ENCODE measurements around the gene NOTUM.

NOTUM gene

GRCh38 chr17:81934850-81935708 is 25.9 kb downstream of the NOTUM start:
- no peak for DNase-seq

GRCh38 chr17:81934098-81934757 is 26.8 kb downstream of the NOTUM start:
- DNase-seq: no peak

DNA sequence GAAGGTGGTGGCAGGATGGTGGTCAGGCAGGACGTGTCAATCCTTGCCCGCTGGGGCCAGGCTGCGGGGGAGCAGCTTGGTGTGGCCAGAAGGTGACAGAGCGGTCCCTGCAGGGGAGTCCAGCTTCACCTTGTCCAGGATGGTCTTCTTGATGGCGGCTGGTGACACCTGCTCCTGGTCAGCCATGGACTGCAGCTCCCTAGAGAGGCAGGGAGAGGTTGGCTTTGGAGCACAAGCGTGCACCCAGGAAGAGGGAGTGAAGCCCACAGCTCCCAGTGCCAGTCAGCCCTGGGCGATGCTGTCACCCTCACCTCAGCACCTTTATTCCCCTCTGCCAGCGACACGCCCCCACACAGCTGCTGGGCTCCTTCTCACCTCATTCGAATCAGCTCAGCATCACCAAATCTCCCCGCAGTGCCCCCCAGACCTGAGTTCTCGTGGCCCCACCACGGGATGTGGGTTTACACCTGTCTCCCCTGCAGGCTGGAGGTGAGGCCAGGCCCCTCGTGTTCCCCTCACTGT is 27.7 kb downstream of the NOTUM start:
- DNase-seq: no peak

- no peak for DNase-seq
Measured at GRCh38 chr17:81932333-81932983, 28.5 kb downstream of the NOTUM start.

DNA sequence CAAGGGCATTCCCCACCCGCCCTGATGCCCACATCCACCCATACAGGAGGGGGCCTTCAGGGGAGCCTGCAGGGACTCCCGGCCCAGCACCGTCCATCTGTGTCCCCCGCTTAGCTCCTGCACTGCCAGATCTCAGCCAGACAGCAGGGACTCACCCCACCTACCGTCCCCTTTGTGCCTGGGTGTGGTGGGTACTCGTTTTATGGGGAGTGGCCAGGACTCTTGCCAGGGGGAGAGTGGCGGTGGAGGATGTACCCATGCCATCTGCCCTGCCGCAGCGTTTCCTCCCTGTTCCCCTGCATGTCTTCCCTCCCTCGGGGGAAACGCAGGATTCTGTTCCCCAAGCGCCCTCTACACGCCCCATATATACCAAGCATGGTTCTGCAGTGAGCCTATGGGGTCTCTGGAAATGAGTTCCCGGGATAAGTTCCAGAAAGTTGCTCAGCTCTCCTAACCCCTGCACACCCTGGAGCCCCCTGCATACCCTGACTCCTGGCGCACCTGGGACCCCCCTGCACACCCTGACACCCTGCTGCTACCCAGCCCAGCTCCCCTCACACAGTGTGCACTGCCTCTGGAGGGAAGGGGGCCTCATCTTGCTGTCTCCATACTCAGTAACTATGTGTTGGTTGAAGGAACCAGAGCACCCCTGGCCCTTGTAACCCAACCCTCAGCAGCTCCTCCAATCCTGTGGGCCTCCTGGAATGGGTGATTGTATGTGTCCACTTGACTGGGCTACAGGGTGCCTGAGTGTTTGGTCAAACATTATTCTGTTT is 29.2 kb downstream of the NOTUM start:
- no peak for DNase-seq

- no peak for DNase-seq
Measured at GRCh38 chr17:81931189-81931556, 29.8 kb downstream of the NOTUM start.

GRCh38 chr17:81930142-81931125 is 30.6 kb downstream of the NOTUM start:
- DNase-seq: no peak

DNA sequence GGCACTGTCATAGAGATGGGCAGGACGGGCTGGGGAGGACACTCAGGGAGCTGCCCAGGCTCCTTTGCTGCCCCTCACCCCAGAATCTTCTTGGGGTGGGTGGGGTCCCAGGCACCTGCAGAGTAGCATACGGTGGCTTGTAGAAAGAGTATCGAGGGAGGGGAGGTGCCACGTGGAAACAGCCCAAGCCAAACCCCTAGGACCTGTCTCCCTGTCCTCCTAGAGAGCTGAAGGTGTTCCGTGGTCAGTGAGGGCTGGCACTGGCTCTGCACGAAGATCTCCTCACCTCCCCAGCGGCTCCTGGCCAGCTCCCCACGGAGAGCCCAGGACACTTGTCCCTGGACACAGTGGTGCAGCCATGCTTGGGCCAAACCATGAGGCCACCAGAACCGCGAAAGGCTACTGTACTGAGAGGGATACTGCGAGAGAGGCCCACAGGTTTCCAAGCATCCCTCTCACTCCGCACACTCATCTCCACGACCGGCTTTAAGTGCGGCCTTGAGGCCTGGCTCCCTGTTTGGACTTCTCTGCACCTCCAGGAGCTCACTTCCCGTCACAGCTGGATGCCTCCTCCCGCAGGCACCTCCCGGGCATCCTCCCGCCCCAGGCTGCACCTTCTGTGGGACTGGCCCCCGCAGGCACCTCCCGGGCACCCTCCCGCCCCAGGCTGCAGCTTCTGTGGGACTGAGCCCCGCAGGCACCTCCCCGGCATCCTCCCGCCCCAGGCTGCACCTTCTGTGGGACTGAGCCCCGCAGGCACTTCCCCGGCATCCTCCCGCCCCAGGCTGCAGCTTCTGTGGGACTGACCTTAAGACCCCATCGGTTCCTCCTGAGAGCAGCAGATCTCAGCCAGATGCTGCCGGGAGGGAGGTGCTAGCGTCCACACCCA is 31.5 kb downstream of the NOTUM start:
- no peak for DNase-seq

GRCh38 chr17:81928544-81929252 is 32.3 kb downstream of the NOTUM start:
- no peak for DNase-seq

GRCh38 chr17:81927653-81928543 is 33.1 kb downstream of the NOTUM start, which contains the start of gene MAFG:
TSS of gene MAFG (minus strand) at chr17:81927735. CDS start at chr17:81923185, 4,550 bp downstream.
- peak; percentile 96 for DNase-seq

GRCh38 chr17:81927152-81927652 is 33.8 kb downstream of the NOTUM start:
- no peak for DNase-seq

- DNase-seq: peak; percentile 58
Measured at GRCh38 chr17:81926451-81927151, 34.4 kb downstream of the NOTUM start.

GRCh38 chr17:81925860-81926450 is 35.0 kb downstream of the NOTUM start:
- no peak for DNase-seq

DNA sequence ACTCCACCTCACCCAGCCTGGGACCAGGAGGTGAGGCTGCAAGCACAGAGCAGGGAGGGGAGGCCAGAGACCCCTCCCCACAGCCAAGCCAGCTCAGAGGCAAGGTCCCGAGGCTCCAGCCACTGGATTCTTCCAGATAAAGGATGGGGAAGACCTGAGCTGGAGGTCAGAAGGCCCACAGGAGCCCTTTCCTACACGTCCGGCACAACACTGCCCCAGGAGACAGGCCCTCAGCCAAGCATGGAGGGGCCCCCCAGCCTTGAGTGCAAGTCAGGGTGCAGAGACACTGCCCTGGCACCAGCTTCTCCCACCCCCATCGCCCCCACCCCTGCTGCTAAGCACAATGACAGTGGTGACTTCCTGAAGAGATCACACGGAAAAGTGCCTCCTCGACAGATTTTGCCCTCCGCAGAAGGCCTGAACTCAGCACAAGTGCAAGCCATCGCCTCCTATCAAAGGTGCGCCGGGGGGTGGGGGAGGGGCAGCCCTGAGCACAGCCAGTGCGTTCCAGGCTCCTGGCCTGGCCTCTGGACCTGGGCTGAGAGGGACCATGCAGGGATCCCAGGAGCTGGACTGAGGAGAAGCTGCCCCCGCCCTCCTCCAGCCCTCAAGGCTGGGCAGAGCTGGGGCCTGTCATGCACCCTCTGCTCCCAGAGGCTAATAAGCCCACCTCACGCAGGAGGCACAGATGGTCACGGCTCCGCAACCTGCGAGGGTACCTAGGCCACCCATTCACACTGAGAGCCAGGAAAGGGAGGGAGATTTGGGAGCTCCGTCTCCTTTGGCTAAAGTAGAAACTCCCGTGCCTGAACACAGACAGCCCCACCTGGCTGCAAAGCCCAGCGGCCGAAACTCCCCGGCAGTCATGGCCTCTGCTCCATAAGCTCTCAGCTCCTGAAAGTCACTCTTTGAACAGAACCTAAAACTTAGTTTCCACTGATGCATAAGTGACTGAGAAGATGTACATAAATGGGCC is 36.1 kb downstream of the NOTUM start:
- DNase-seq: no peak

- DNase-seq: no peak
Measured at GRCh38 chr17:81923302-81924260, 37.4 kb downstream of the NOTUM start.
